ENCODE data around the gene HLCS.

Gene HLCS

DNA sequence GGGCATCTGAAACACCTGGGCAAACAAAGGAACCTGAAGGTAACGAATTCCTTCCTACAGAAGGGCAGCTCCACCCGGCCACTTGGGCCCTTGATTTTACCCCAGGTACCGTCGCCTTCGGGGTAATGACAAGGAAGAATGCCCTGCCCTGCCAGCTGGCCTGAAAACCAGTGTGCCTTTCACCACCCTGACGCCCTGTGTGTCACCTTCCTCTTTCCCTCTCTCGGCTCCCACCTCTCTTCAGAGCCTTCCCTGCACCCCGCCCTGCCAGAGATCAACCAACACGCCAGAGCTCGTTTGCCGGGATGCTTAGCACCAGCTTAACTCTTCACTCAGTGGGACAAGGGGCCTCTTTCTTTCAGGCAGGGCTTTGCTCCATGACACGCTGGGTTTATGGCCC is 181.5 kb downstream of the HLCS start:
- Histone ChIP-seq H3K4me1 (ENCODE audit: insufficient read depth, low read length) (no peaks in the 10 kb centered on the region), H2AFZ (ENCODE audit: low read depth, low read length) (no peak overlapping the region), H3K27me3 (ENCODE audit: insufficient read depth, low read length) (no peaks in the 10 kb centered on the region), H3K9me3 (ENCODE audit: low read length) (peaks cover 4% of the 10 kb centered on the region), H3K36me3 (ENCODE audit: insufficient read depth, low read length) (no peaks in the 10 kb centered on the region), H3K4me3 (ENCODE audit: low read length) (no peak overlapping the region)

DNA sequence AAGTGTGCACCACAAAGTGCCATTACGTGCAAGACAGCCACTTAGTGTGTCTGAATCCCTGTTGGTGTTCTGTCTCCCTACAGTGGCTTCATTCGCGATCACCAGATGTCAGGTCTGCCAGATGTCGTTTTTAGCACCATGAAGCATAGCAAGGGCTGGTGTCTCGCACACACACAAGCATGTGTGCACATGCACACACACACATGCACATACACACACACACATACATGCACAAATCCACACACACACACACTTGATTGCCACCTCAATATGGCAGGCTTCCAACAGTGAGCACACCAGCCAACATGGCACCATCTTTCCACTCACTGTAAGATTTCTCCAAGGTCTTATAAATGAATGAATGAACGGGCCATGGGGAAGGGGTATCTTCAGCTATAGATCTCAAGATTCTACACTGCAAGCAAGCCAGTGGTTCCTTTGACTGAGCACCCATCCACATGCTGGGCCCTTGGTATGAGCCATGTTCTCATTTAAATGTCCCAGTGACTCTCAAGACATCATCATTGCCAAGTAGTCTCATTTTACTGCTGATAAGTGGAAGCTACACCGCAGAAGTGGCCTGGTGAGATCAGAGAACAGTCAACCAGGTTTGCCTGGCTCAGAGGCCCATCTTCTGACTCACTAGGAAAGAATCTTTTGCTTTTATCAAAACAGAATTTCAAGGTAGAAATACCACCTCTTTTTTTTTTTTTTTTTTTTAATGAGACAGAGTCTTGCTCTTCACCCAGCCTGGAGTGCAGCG is 182.7 kb downstream of the HLCS start:
- Histone ChIP-seq H3K4me1 (ENCODE audit: insufficient read depth, low read length) (no peaks in the 10 kb centered on the region), H3K9me3 (ENCODE audit: low read length) (peaks cover 5% of the 10 kb centered on the region), H2AFZ (ENCODE audit: low read depth, low read length) (no peak overlapping the region), H3K36me3 (ENCODE audit: insufficient read depth, low read length) (no peaks in the 10 kb centered on the region), H3K4me3 (ENCODE audit: low read length) (no peak overlapping the region), H3K27me3 (ENCODE audit: insufficient read depth, low read length) (no peaks in the 10 kb centered on the region)

DNA sequence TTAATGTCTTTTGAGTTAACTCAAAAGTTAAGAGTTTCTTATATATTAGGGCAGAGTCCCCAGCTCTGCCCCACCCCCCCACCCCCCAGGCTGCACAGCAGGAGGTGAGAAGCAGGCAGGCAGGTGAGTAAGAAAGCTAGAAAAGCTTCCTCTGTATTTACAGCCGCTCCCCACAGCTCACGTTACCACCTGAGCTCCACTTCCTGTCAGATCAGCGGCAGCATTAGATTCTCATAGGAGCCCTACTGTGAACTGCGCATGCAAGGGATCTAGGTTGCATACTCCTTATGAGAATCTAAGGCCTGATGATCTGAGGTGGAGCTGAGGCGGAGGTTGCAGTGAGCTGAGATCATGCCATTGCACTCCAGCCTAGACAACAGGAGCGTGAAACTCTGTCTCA is 185.6 kb downstream of the HLCS start:
- peaks cover 5% of the 10 kb centered on the region for H3K9me3 ChIP-seq (ENCODE audit: low read length)
- H3K4me1 ChIP-seq (ENCODE audit: insufficient read depth, low read length), result peaks cover 6% of the 10 kb centered on the region
- H3K27me3 ChIP-seq (ENCODE audit: insufficient read depth, low read length), result no peaks in the 10 kb centered on the region
- no peak overlapping the region for H3K4me3 ChIP-seq (ENCODE audit: low read length)
- H3K36me3 ChIP-seq (ENCODE audit: insufficient read depth, low read length), result no peaks in the 10 kb centered on the region
- H2AFZ ChIP-seq (ENCODE audit: low read depth, low read length), result no peak overlapping the region

DNA sequence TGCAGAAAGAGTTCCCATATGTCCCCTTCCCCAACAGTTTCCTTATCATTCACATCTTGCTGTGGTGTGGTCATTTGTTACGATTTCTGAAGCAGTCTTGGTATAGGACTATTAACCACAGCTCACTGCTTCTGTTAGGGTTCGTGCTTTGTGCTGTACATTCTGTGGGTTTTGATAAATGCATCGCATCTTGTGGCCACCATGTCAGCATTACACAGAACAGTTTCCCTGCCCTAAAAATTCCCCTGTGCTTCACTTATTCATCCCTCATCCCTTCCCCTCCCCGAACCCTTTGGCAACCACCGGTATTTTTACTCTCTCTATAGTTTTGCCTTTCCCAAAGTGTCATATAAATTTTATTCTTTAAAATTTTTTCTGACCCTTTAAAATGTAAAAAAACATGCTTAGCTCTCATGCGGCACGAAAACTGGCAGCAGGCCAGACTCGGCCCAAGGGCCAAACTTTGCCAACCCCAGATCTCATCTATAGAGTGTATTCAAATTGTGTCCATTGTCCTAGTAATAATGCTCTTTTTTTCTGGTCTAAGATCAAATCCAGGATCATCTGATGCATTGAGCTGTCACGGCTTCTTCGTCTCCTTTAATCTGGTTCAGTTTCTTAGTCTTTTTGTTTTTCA is 189.4 kb downstream of the HLCS start:
- no peaks in the 10 kb centered on the region for H3K36me3 ChIP-seq (ENCODE audit: insufficient read depth, low read length)
- H3K4me3 ChIP-seq (ENCODE audit: low read length), result no peak overlapping the region
- H2AFZ ChIP-seq (ENCODE audit: low read depth, low read length), result no peak overlapping the region
- H3K27me3 ChIP-seq (ENCODE audit: insufficient read depth, low read length), result no peaks in the 10 kb centered on the region
- H3K9me3 ChIP-seq (ENCODE audit: low read length), result peaks cover 5% of the 10 kb centered on the region
- H3K4me1 ChIP-seq (ENCODE audit: insufficient read depth, low read length), result peaks cover 13% of the 10 kb centered on the region

DNA sequence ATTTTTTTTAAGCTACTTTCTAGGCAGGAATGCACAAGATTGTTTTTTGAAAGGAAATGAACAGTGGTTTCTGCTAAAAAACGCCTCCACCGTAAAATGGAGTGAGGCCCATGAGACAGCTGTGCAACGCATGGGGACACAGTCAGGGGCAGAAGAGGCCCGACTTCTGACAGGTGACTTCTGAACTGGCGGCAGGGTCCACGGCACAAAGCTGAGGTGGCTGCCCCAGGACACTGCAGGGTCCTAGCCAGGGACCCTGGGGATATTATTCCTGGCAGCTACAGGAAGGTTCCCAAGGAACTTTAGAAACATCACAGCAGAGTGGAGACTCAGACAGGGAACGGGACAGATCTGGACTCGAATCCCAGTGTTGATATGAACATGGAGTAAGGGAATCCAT is 192.5 kb downstream of the HLCS start:
- H2AFZ ChIP-seq (ENCODE audit: low read depth, low read length), result no peak overlapping the region
- no peaks in the 10 kb centered on the region for H3K9me3 ChIP-seq (ENCODE audit: low read length)
- peaks cover 21% of the 10 kb centered on the region for H3K4me1 ChIP-seq (ENCODE audit: insufficient read depth, low read length)
- no peaks in the 10 kb centered on the region for H3K27me3 ChIP-seq (ENCODE audit: insufficient read depth, low read length)
- H3K36me3 ChIP-seq (ENCODE audit: insufficient read depth, low read length), result no peaks in the 10 kb centered on the region
- H3K4me3 ChIP-seq (ENCODE audit: low read length), result no peak overlapping the region

DNA sequence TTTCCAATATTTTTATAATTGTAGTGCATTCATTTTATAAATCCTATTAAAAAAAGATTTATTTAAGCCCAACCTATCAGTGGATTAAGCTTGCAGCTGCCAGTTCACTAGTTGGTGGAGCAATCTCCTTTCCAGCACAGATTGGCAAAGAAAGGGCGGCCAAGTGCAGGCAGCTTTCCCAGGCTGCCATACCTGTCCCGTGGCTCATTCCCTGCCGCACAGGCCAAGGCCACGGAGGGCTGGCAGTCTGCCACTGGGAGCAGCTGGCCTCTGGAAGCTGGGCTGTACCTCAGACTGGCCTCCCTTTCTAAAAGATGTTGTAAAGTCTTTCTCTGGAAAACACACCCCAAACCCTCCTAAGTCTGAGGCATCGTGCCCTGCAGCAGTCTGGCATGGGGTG is 193.4 kb downstream of the HLCS start:
- Histone ChIP-seq H3K4me1 (ENCODE audit: insufficient read depth, low read length) (peaks cover 30% of the 10 kb centered on the region), H3K9me3 (ENCODE audit: low read length) (no peaks in the 10 kb centered on the region), H3K36me3 (ENCODE audit: insufficient read depth, low read length) (no peaks in the 10 kb centered on the region), H3K27me3 (ENCODE audit: insufficient read depth, low read length) (no peaks in the 10 kb centered on the region), H2AFZ (ENCODE audit: low read depth, low read length) (no peak overlapping the region), H3K4me3 (ENCODE audit: low read length) (no peak overlapping the region)

DNA sequence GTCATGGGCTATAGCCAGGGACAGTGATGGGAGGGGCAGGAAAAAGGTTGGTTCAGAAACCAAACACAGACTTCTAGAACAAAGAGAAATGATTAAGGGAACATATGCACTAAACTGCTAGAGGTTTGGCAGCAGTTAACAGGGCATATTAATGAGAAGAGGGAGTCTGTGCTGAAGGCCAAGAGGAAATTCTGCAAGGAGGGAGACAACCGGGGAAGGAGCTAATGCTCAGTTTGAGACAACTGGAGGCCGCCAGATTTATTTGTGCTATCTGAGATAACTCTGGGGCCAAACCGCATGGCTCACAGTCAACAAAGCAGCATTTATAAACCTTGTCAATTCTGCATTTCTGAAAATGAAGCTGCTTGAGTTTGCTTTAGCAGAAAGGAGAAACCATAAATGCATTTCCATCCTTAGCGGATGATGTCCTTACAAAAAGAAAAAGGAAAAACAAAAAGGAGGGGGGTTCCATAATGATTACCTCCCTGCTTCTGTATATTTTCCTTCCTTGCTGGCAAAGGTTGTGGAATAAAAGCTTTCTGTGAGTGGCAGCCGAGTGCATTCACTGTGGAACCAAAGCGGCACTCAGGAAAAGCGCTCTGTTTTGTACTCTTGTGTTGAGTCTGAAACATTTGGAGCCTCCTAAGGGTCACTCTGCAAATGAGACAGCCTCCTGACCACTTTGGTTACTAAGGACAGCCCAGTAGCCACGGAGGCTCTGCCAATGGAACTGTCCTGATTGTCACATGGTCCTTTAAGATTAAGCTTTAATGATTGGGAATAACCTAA is 197.2 kb downstream of the HLCS start:
- Histone ChIP-seq H3K4me3 (ENCODE audit: low read length) (no peak overlapping the region), H3K27me3 (ENCODE audit: insufficient read depth, low read length) (no peaks in the 10 kb centered on the region), H3K4me1 (ENCODE audit: insufficient read depth, low read length) (peaks cover 24% of the 10 kb centered on the region), H3K9me3 (ENCODE audit: low read length) (no peaks in the 10 kb centered on the region), H2AFZ (ENCODE audit: low read depth, low read length) (peak overlapping the region; percentile 3), H3K36me3 (ENCODE audit: insufficient read depth, low read length) (no peaks in the 10 kb centered on the region)

DNA sequence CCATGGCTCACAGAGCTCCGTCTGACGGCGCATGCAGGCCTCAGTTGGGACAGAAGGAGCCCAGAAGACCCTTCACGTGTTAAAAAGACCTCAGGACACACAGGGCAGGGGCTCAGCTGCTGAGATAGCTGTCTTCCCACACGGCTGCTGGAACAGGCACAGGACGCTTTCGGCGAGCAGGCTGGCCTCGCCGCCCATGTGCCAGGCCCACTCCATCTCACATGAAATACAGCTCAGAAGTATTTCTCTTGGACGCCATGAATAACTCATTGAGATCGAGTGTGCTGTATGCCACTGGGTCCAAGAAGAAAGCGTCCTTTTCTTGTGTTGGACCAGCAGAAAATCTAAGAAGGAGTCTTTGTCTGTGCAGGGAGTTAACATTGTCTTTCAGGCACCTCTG is 198.0 kb downstream of the HLCS start:
- H3K4me3 ChIP-seq (ENCODE audit: low read length), result no peak overlapping the region
- H3K4me1 ChIP-seq (ENCODE audit: insufficient read depth, low read length), result peaks cover 19% of the 10 kb centered on the region
- no peaks in the 10 kb centered on the region for H3K9me3 ChIP-seq (ENCODE audit: low read length)
- H2AFZ ChIP-seq (ENCODE audit: low read depth, low read length), result no peak overlapping the region
- no peaks in the 10 kb centered on the region for H3K36me3 ChIP-seq (ENCODE audit: insufficient read depth, low read length)
- H3K27me3 ChIP-seq (ENCODE audit: insufficient read depth, low read length), result no peaks in the 10 kb centered on the region

DNA sequence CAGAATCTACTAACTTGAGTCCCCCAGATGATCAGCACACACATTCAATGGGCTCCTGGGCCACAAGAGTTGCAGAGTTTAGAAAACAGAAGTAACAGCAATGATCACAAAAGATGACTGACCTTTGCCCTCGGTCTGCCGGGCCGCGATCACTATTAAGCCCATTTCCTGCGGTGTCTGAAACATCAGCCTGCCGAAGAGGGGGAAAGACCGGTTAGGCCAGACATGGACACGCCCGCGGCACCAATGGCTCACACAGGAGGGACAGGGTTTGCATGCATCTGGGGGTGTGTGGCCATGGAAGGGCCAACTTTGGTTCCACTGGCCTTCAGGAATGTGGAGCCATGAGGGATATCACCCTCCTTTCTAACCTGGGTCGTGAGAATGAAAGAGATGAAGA is 199.4 kb downstream of the HLCS start:
- Histone ChIP-seq H3K27me3 (ENCODE audit: insufficient read depth, low read length) (no peaks in the 10 kb centered on the region), H3K9me3 (ENCODE audit: low read length) (no peaks in the 10 kb centered on the region), H2AFZ (ENCODE audit: low read depth, low read length) (no peak overlapping the region), H3K36me3 (ENCODE audit: insufficient read depth, low read length) (no peaks in the 10 kb centered on the region), H3K4me1 (ENCODE audit: insufficient read depth, low read length) (peaks cover 17% of the 10 kb centered on the region), H3K4me3 (ENCODE audit: low read length) (no peak overlapping the region)

DNA sequence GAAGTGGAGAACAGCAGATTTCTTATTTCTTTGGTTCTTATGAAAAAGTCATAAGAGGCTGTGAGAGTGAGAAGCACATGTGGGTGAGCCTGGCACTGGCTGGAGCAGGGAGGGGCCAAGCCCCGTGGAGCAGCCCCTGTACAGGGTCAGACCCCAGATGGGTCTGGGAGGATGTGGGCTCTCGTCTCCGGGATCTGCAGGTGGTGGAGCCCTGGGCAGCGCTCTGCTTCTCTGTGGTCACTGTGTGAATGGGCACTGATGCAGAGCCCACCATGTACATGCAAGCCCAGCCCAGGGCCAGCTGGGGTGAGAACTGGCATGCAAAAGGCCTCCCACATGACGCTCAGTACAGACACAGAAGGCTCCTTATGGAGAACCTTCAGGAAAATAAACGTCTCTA is 200.0 kb downstream of the HLCS start:
- H3K4me1 ChIP-seq (ENCODE audit: insufficient read depth, low read length), result peaks cover 17% of the 10 kb centered on the region
- no peaks in the 10 kb centered on the region for H3K9me3 ChIP-seq (ENCODE audit: low read length)
- no peak overlapping the region for H3K4me3 ChIP-seq (ENCODE audit: low read length)
- no peak overlapping the region for H2AFZ ChIP-seq (ENCODE audit: low read depth, low read length)
- H3K36me3 ChIP-seq (ENCODE audit: insufficient read depth, low read length), result no peaks in the 10 kb centered on the region
- H3K27me3 ChIP-seq (ENCODE audit: insufficient read depth, low read length), result no peaks in the 10 kb centered on the region

DNA sequence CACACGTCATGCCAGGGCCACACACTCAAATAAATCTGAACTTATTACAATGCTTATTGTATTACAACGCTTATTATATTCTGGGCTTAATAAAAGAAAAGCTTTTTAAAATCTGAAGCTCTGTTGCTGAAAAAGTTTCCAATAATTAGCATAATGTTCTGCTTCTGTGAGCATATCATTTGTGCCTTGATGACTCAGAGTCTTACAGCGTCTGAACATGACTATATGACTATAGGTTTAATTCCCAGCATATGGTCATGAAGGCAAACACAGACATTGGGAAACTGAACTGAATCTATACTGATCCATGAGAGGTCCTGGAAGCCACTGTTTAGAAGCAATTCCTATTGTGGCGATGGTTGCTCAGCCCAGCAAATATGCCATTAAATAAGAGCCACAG is 201.2 kb downstream of the HLCS start:
- H3K4me3 ChIP-seq (ENCODE audit: low read length), result no peak overlapping the region

DNA sequence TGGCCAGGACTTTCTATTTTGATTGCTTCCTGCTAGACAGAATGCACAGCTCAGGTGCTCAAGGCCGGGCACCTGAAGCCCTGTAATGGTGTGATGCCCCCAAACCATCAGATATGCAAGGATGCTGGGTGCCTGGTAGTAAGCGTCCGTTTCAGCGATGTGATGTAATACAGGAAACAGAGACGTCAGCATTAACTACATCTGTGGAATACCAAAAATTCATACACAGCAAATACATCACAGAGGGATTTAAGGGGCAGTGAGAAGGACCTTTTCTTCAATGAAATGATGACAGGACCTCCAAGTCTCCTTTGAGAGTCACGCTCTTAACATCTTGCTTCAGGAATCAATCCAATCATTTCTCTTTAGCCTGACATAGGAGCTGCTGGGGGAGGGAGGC is 203.2 kb downstream of the HLCS start:
- Histone ChIP-seq H3K4me3 (ENCODE audit: low read length) (no peak overlapping the region), H2AFZ (ENCODE audit: low read depth, low read length) (no peak overlapping the region), H3K27me3 (ENCODE audit: insufficient read depth, low read length) (no peaks in the 10 kb centered on the region), H3K9me3 (ENCODE audit: low read length) (no peaks in the 10 kb centered on the region), H3K36me3 (ENCODE audit: insufficient read depth, low read length) (no peaks in the 10 kb centered on the region), H3K4me1 (ENCODE audit: insufficient read depth, low read length) (peaks cover 2% of the 10 kb centered on the region)

More for the DNA sequence above, 201.2 kb downstream of the HLCS start:
- H3K27me3 ChIP-seq (ENCODE audit: insufficient read depth, low read length), result no peaks in the 10 kb centered on the region
- H2AFZ ChIP-seq (ENCODE audit: low read depth, low read length), result no peak overlapping the region
- no peaks in the 10 kb centered on the region for H3K9me3 ChIP-seq (ENCODE audit: low read length)
- peaks cover 17% of the 10 kb centered on the region for H3K4me1 ChIP-seq (ENCODE audit: insufficient read depth, low read length)
- H3K36me3 ChIP-seq (ENCODE audit: insufficient read depth, low read length), result no peaks in the 10 kb centered on the region

DNA sequence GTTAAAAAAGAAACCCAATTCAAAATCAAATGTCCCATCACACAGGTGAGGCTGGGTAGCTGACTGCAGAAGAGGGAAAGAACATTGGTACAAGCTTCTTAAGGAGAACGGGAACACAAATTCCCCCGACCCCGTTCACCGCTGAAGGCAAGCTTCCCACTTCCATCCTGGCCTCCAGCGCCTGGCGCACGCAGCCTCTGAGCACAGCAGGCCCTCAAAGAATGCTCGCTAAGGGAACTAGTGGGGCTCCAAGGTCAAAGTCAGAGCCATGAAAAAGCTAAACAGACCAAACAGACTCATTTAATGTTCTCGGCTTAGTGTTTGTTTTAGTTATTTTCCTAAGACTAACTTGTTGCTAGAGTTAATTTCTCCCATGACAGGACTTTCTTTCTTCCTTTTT is 203.8 kb downstream of the HLCS start:
- no peaks in the 10 kb centered on the region for H3K27me3 ChIP-seq (ENCODE audit: insufficient read depth, low read length)
- H3K4me3 ChIP-seq (ENCODE audit: low read length), result no peak overlapping the region
- no peaks in the 10 kb centered on the region for H3K36me3 ChIP-seq (ENCODE audit: insufficient read depth, low read length)
- no peaks in the 10 kb centered on the region for H3K9me3 ChIP-seq (ENCODE audit: low read length)
- peaks cover 2% of the 10 kb centered on the region for H3K4me1 ChIP-seq (ENCODE audit: insufficient read depth, low read length)
- no peak overlapping the region for H2AFZ ChIP-seq (ENCODE audit: low read depth, low read length)

Measured in neuron (in vitro differentiated cells).